Fibroblast of skin of scalp (primary cell): ENCODE measurements around the gene IFI44L.

Source experiments
- DNase-seq: peaks from one replicate; pipeline ENCODE4 v3.0.0-alpha.2; 2013

IFI44L gene

DNA sequence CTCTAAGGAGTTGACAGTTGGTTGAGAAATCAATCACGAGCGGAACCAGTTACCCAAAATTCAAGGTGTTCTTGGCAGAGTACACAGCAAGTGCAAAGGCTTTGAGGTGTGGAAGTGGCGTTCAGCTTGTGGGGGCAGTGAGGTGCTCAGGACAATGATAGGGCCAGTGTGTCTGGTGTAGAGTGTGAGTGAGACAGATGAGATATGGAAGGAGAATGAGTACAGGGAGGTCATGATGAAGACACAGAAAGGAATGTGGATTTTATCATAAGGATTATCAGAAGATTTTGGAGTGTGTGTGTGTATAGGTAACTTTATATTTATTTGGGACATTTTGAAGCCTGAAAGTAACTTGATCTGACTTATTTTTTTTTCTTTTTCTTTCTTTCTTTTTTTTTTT is 70.3 kb downstream of the IFI44L start:
- no peak for DNase-seq

GRCh38 chr1:78691995-78692747 is 71.9 kb downstream of the IFI44L start:
- DNase-seq, result no peak
